DMS79 (cell line): ENCODE results near the gene NRP2.

ENCODE experiments used
- DNase-seq: peaks from one replicate; lab custom pipeline; 2025; lab: John Stamatoyannopoulos, UW

NRP2 gene

GRCh38 chr2:205682239-205682970 is at the start of gene NRP2:
Gene NRP2, plus strand, starts transcription at chr2:205682501. Its CDS starts 790 bp downstream, at chr2:205683291.
- peak; percentile 64 for DNase-seq

- no peak for DNase-seq
These were observed 48.3 kb upstream of the NRP2 start for GRCh38 chr2:205633994-205634393.

- DNase-seq: no peak
These were observed 45.6 kb upstream of the NRP2 start for GRCh38 chr2:205636549-205637319.

GRCh38 chr2:205637320-205637602 is 45.0 kb upstream of the NRP2 start:
- no peak for DNase-seq

- DNase-seq: no peak
These were observed 44.4 kb upstream of the NRP2 start for GRCh38 chr2:205637779-205638503.

GRCh38 chr2:205640716-205641115 is 41.6 kb upstream of the NRP2 start:
- DNase-seq: no peak

GRCh38 chr2:205642599-205643356 is 39.5 kb upstream of the NRP2 start:
- DNase-seq: no peak

GRCh38 chr2:205643391-205643885 is 38.9 kb upstream of the NRP2 start:
- no peak for DNase-seq

GRCh38 chr2:205644018-205644417 is 38.3 kb upstream of the NRP2 start:
- DNase-seq: peak; percentile 50

GRCh38 chr2:205646680-205647079 is 35.6 kb upstream of the NRP2 start:
- DNase-seq: no peak

- DNase-seq: no peak
These were observed 31.9 kb upstream of the NRP2 start for GRCh38 chr2:205650450-205650849.

- no peak for DNase-seq
These were observed 31.4 kb upstream of the NRP2 start for GRCh38 chr2:205650931-205651330.

GRCh38 chr2:205651719-205652118 is 30.6 kb upstream of the NRP2 start:
- no peak for DNase-seq

GRCh38 chr2:205654878-205655605 is 27.3 kb upstream of the NRP2 start:
- no peak for DNase-seq

GRCh38 chr2:205655779-205656456 is 26.4 kb upstream of the NRP2 start:
- no peak for DNase-seq

- DNase-seq: no peak
These were observed 25.8 kb upstream of the NRP2 start for GRCh38 chr2:205656461-205656860.

- DNase-seq: no peak
These were observed 25.4 kb upstream of the NRP2 start for GRCh38 chr2:205656941-205657340.

GRCh38 chr2:205657579-205657978 is 24.7 kb upstream of the NRP2 start:
- no peak for DNase-seq

- no peak for DNase-seq
These were observed 24.2 kb upstream of the NRP2 start for GRCh38 chr2:205658068-205658467.

- no peak for DNase-seq
These were observed 23.7 kb upstream of the NRP2 start for GRCh38 chr2:205658572-205658971.

- DNase-seq: no peak
These were observed 22.4 kb upstream of the NRP2 start for GRCh38 chr2:205659922-205660321.
